GM21825 (cell line): ENCODE results near the gene MKLN1.
"Not testable (repeated sequence)": the region's sequence is repeated elsewhere in the genome, so short reads cannot be mapped to it uniquely, and the experiment has no call there.

ENCODE experiments used
- ATAC-seq: cut with Tn5 transposase; IDR thresholded peaks from one replicate; pipeline ENCODE4 v1.9.1; 2021; ENCODE audit warnings: mild to moderate bottlenecking, moderate library complexity; ENCODE audit not compliant: unreplicated experiment

The MKLN1 gene

DNA sequence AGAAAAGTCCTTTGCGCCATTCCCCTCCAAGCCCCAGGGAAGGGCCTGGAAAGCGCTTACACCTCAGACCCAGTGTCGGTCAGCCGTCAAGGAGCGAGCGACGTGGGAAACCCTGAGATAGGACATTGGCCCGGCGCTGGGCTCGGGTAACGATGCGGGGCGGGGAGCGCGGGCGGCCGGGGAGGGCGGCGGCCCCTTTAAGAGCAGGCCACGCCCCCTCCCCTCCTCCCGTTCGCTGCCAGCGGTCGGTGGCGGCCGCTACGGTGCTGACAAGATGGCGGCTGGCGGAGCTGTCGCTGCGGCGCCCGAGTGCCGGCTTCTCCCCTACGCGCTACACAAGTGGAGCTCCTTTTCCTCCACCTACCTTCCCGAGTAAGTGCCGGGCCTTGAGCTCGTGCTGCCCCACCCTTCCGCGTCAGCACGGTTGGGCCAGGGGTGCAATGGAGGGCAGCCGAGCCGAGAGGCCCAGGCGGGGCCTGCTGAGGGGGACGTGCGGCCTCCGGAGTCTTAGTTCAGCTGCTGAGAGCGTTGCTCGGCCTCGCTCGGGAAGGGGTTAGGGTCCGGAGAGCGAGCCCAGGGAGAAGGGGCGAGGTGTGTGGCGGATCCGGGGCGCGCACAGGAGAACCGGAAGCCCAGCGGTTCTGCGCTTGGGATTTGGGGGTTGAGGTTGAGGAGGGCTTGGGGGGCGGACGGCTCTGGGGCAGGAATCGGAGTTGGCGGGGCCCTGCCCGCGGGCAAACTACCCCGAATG is at the start of gene MKLN1:
TSS of gene MKLN1 (plus strand) at position 251 of the 751 bp plus-strand sequence. CDS start at position 275, 24 bp downstream.
- ATAC-seq: peak; percentile 91

DNA sequence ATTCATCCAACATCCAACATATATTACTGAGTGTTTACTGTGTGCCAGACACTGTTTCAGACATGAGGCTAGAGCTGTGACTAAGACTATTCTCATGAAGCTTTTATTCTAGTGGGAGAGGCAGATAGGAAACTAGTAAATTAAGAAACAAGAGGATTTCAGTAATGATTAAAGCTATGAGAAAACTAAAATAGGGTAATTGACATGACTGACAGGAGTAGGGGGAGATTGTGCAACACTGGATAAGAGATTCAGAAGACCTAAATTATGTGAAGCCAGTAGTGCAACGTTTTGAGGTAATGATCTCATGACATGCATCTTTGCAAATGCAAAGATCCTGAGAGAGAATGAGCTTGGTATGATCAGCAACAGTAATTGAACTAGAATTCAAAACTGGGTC is 48.6 kb upstream of the MKLN1 start:
- no peak for ATAC-seq

DNA sequence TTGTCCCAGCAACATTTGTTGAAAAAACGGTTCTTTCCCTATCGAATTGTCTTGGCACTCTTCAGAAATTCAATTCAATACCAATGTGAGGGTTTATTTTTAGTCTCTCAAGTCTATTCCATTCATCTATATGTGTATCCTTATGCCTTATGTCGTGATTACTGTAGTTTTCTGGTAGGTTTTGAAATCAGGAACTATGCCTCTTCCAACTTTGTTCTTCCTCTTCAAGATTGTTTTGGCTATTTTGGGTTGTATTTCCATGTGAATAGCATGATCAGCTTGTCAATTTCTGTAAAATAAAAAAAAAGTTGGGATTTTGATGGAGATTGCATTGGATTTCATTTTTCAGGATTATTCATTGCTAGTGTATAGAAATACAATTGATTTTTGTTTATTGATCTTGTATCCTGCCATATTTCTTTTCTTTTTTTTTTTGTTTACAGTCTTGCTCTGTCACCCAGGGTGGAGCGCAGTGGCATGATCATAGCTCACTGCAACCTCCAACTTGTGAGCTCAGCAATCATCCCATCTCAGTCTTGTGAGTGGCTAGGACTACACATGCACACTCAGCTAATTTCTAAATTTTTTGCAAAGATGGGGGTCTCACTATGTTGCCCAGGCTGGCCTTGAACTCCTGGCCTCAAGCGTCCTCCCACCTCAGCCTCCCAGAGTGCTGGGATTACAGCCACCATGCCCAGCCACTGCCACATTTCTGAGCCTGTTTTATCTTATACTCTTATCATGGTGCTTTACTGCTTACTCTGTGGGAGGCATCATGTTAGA is 46.2 kb upstream of the MKLN1 start:
- no peak for ATAC-seq

DNA sequence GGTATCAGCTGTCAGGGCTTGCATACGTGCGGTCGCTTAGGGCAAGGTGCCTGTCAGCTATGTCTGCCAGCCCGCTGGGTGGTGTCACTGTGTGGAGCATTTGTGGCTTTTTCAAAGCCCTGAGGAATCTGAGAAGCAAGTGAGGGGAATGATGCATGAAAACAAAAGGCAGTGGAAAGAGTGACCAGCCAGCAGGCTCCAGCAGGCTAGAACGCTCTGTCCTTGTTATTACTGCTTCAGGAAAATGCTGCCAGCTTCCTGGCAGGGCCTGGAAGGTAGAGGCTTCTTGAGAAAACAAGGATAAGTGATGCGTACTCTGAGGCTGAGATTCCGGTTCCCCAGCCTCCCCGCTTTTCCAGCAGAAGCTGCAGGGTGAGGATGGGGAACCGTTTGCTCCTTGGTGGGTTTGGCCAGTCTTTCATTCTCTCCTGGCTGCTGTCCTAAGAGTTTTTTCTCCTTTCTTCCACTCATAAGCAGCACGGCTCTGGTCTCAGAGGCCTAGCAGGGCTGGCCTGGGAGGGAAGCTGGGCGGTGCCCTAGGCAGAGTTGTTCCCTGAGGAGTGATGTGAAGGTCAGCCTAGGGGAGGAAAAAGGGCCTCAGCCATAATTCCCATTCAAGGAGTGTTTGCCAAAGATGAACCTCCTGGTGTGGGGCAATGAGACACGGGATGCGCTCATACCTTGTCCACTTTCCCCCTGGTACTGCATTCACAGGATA is 42.8 kb upstream of the MKLN1 start:
- ATAC-seq: no peak

DNA sequence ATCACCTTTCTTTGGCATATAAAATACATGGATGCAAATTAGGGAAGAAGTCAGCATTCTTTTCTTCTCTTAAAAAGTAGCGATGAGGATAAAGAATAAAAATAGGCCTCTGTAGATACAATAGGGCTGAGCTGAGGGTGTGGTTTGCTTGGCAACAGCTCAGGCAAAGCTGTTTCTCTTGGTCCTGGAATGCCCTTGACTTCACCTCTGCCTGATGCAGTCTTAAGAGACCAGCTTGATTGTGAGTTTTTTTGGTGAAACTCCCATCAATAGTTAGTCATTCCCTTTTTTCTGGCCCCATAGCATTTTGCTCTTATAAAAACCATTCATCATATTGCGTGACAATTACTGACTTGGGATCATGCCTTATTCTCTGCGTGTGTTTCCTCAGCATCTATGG is 42.1 kb upstream of the MKLN1 start:
- no peak for ATAC-seq

DNA sequence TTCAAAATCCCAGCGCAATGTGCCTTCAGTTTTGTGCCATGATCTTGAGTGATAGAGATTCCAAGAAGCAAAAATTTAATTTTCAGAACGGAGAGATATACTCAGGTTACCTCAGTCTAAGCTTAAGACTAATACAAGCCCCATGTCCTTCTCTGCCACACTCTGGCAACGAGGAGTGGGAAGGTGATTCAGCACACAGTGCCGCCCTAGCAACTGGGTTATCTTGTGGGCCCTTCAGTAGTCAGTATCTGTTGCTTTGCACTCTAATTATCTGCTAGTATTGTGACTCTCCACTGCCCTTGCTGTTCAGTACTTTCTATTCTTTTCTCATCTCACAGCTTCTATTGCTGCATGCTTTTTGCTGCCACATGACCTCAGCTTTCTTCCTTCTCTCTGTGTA is 39.2 kb upstream of the MKLN1 start:
- ATAC-seq: no peak

DNA sequence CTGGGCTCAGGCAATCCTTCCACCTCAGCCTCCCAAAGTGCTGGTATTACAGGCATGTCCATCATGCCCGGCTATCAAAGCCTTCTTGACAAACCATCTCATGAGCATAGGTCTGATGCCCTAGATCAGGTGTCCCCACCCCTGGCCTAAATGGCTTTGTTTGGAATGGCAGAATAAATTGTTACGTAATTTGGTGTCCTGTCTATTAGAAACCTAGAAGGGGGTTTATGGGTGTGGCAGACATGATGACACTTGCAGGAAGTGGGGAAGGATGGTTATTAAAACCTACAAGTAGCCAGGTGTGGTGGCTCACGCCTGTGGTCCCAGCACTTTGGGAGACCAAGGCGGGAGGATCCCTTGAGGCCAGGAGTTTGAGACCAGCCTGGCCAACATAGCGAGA is 38.6 kb upstream of the MKLN1 start:
- ATAC-seq: no peak

DNA sequence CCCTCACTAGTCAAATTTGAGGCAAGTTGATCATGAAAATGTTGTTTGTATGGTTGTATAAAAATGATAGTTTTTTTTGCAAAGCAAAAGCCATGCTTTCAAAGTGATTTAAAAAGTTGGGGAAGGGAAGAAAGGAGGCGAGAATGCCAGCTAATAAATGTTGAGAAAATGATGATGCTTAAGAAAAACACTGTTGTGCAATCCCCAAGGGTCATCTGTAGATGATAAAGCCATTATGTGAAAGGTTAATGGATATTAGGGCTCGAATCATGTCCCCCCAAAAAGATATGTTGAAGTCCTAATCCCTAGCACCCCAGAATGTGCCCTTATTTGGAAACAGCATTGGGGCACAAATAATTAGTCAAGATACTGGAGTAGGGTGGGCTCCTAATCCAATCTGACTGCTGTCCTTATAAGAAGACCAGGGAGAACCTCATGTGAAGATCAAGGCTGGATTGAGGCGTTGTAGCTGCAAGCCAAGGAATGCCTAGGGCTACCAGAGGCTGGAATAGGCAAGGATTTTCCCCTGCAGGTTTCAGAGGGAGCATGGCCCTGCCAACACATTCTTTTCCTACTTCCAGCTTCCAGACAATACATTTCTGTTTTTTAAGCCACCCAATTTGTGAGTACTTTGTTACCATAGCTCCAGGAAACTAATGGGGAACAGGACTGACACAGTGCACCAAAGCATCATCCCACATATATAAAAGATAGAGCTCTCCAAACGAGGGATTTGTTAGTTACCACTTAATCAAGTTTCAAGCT is 35.4 kb upstream of the MKLN1 start:
- no peak for ATAC-seq

DNA sequence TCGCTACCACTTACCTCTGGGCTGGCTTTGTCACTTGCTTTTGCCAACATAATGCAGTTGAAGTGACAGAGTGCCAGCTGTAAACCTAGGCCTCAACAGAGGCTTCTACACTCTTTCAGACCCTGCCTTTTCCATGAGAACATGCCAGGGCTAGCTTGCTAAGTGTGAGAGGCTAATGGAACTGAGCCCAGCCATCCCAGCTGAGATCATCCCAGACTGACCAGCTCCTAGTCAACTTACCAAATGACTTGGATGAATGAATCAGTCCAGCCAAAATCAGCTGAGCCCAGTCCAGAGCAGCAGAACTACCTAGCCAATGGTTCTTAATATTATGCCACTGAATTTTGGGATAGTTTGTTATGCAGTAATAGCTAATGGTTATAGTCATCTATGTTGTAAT is 34.7 kb upstream of the MKLN1 start:
- no peak for ATAC-seq

DNA sequence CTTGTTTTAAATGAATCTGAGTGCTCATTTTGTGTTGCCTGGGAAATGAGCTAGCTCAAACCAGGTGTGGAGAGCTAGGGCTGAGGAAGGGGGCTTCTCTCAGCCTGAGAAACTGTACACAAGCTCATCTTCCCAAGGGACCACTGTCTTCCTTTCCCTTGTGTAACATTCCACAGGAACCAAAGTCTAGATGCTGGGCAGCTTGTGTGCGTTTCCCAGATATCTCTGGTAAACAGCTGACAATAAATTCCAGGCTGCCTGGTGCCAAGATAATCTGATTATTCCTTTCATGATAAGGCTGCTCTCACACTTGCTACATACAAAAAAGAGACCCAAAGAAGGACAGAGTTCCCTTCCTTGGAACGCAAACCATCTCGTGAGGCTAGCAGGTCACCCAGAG is 33.1 kb upstream of the MKLN1 start:
- ATAC-seq: no peak

DNA sequence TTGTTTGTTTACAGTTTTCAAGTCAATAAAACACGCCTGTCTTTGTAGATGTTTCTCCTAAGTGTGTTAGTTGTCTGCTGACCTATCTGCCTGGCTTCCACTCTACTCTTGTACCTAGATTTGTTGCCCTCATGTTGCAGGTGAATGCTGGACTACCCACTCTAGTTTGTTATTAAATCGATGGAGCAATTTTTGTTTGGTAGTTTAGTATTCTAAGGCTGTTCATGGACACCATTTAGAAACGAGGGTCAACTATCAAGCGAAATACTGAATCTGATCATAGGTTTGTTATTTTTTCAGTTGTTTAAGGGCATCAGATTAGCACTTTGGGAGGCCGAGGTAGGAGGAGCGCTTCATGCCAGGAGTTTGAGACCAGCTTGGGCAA is 29.1 kb upstream of the MKLN1 start:
- ATAC-seq: no peak

DNA sequence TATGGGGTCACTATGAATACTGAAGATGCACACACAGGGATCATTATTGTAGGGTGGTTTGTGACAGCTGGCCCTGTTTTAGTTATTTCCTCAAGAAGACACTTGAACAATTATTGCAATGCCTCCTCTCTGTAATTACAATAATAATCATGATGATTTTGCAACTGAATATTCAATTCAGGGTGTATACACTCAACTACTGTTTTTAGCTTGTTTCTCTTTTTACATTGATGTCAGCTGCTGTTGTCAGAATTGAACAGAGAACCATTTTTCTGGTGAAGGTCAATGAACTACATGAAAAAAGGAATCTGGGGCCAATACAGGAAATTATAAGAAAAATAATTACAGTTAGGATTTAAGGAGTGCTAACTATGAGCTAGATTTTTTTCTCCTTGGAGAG is 28.6 kb upstream of the MKLN1 start:
- ATAC-seq: no peak

DNA sequence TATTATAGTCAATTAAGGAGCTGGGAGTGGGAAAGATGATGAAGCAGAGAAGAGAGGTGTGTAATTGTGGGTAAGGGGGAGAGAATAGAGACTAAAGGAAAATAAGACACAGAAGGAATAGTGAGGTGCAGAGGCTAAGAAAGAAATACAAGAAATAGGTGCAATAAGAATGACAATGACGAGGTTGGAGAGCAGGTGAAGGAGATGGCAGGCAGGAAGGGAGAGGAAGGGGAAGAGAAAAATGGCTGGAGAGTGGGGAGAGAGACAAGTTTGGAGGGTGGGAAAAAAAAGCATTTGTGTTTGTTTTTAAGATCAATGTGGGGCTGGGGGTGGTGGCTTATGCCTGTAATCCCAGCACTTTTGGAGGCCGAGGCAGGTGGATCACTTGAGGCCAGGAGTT is 27.6 kb upstream of the MKLN1 start:
- ATAC-seq: no peak

DNA sequence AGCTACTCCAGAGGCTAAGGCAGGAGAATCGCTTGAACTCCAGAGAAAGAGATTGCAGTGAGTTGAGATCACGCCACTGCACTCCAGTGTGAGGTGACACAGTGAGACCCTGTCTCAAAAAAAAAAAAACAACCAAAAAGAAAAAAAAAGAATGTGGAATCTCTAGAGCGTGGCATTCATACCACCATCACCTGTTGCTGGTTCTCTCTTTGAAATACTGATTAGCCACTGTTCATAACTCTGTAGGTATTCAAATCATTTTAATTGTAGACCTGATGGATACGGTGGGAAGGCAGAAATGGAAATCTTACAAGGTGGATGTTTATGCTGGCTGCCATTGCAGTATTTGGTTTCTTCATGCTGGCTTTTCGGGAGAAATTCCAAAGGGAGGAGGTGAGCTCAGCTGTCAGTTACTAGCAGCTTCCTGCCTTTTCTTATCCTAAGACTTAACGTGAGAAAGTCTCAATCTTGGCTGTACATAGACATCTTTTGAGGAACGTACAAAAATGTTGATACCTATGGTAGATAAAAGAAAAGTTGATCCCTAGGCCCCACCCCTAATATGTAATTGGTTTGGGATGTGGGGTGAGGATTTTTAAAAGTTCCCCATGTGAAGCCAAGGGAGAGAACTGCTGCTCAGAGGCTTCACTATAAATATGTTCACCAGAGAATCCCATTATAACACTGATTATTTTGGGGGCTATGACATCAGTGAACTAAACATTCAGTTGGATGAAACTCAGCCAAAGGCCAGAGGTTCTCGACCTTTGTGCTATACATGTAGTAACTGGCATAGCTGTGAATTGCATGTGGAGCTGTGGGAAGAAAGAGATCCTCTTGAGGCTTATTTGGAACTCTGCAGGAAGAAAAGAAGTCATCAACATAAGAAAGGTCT is 26.9 kb upstream of the MKLN1 start:
- ATAC-seq: no peak

DNA sequence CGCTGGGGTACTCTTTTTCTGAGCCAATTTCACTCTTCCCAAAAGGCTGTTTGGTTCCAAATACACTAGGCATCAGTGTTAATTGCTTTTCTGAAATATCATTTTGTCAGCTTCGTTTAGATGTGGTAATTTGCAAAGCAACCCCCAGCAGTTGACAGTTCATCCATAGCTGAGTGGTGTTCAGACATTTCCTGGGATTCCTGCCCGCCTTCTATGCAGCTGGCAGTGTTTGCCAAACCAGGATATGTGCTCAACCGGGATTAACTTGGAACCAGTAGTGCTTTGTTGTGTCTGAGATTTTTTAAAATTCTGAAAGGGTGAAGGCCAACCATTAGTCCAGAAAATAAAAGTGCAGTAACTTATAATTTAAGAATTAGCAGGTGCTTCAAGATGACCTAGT is 25.2 kb upstream of the MKLN1 start:
- ATAC-seq: no peak

DNA sequence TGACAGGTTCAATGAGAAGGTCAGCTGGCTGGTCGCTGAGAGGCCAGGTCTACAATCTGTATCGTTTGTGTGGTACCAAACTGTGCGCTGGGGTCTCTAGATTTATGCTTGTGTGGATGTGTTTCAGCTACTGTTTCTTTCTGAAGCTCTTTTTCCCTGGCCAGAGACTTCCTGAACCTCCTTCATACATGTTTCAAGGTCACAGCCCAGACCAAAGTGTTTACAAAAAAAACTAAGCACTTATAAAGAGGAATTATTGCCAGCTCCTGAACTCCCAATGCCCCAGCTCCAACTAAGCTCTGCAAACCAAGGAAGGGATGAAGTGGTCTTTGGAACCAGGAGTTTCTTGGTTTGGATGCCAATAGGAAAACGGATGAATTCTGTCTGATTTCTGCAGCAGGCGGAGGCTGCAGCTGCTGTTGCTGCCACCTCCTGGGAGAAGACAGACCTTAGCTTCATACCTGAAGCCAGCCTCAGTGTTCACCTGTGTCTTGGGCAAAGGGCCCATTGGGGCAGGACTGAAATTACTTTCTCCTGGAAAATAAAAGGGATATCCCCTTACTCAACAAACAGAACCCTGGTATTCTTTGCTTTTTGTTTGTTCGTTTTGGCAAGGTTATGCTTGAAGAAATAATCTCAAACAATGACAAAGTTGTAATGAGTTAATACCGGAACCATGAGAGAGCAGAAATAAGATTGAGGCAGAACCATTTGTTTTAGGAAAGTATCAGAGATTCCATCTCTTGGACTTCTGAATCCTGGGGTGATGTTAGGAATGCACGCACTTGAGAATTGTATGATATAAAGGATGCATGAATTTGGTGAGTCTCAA is 24.6 kb upstream of the MKLN1 start:
- ATAC-seq: no peak

DNA sequence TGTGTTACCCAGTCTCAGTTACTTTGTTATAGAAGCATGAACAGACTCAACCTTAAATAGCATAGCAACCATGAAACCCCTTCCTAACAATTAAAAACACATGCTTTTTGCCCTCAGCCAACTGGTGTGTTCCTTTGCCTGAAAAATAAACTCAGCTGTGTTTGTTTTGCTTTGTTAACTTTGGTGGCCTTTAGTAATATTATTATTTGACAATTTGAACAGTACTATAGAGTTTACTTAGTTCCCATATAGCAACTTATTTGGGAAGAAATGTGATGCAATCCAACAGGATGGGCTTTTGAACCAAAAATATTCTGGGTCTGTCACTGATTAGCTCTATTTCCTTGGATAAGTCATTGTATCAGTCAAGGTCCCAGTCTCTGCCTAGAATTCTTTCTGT is 22.5 kb upstream of the MKLN1 start:
- no peak for ATAC-seq

DNA sequence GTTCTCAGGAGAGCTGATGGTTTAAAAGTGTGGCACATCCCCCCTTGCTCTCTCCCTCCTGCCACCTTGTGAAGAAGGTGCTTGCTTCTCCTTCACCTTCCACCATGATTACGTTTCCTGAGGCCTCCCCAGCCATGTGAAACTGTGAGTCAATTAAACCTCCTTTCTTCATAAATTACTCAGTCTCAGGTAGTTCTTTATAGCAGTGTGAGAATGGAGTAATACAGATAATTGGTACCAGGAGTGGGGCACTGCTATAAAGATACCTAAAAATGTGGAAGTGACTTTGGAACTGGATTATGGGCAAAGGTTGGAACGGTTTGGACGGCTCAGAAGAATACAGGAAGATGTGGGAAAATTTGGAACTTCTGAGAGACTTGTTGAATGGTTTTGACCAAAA is 21.6 kb upstream of the MKLN1 start:
- not testable (repeated sequence) for ATAC-seq

DNA sequence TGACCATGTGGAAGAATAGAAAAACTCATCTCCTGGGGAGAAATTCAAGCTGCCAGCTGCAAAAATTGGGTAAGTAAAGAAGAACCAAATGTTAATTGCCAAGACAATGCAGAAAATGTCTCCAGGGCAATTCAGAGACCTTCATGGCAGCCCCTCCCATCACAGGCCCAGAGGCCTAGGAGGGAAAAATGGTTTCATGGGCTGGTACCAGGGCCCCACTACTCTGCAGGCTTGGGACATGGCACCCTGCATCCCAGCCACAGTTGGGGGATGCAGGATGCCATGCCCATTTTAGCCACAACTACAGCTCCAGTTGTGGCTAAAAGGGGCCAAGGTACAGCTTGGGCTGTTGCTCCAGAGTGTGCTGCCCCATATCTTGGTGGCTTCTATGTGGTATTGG is 20.9 kb upstream of the MKLN1 start:
- no peak for ATAC-seq
